ENCODE results near the gene CNTFR. TPM values are rescaled to one million over a fixed set of nuclear protein-coding genes. Genes with fewer than 3 reads are reported as not detected.

CNTFR gene
- total RNA-seq, 1 donor from 2014 or later = 8.6 TPM

GRCh38 chr9:34590381-34591247 is 1.1 kb upstream of the CNTFR start:
- Histone ChIP-seq H4K20me1 (ENCODE audit: low read depth) (peaks cover 45% of the 10 kb centered on the region), H2AFZ (replicated peaks) (peak overlapping the region; percentile 72), H3F3A (ENCODE audit: low read depth) (peaks cover 28% of the 10 kb centered on the region), H3K4me1 (peaks cover 36% of the 10 kb centered on the region), H3K9me3 (ENCODE audit: low read depth) (no peaks in the 10 kb centered on the region), H3K27me3 (peaks cover 98% of the 10 kb centered on the region), H3K9ac (no peak overlapping the region), H3K4me3 (peak overlapping the region; percentile 86), H3K27ac (no peak overlapping the region), H3K79me2 (ENCODE audit: low read depth) (peaks cover 5% of the 10 kb centered on the region), H3K4me2 (peak overlapping the region; percentile 84), H3K36me3 (no peaks in the 10 kb centered on the region)
- peak; percentile 49 for DNase-seq (ENCODE audit: low spot score)
- TF ChIP-seq CTCF (IDR thresholded peaks at IDR 0.05) (no peak), EZH2 (IDR thresholded peaks at IDR 0.05) (peak; percentile 17), EZH2phosphoT487 (IDR thresholded peaks at IDR 0.05) (peak; percentile 76)
- Mint-ChIP-seq H3K27me3 (ENCODE audit: insufficient read depth, low read depth) (peaks cover 28% of the 10 kb centered on the region), H3K27ac (no peak overlapping the region), H3K9me3 (no peaks in the 10 kb centered on the region), H3K4me3 (peak overlapping the region; percentile 87), H3K36me3 (no peaks in the 10 kb centered on the region), H3K4me1 (peaks cover 59% of the 10 kb centered on the region)

- no peaks in the 10 kb centered on the region for H3K36me3 ChIP-seq
- H3F3A ChIP-seq (ENCODE audit: low read depth) = peaks cover 28% of the 10 kb centered on the region
- H3K9ac ChIP-seq = no peak overlapping the region
- H3K4me3 Mint-ChIP-seq = peak overlapping the region; percentile 92
- H3K4me1 ChIP-seq = peaks cover 46% of the 10 kb centered on the region
- H3K9me3 Mint-ChIP-seq = no peaks in the 10 kb centered on the region
- H2AFZ ChIP-seq (replicated peaks) = no peak overlapping the region
- H3K27ac Mint-ChIP-seq = peak overlapping the region; percentile 43
- H3K4me1 Mint-ChIP-seq = peaks cover 74% of the 10 kb centered on the region
- H3K27ac ChIP-seq = no peak overlapping the region
- H3K9me3 ChIP-seq (ENCODE audit: low read depth) = no peaks in the 10 kb centered on the region
- peaks cover 5% of the 10 kb centered on the region for H3K79me2 ChIP-seq (ENCODE audit: low read depth)
- no peaks in the 10 kb centered on the region for H3K36me3 Mint-ChIP-seq
- H3K27me3 ChIP-seq = peaks cover 100% of the 10 kb centered on the region
- peak; percentile 61 for DNase-seq (ENCODE audit: low spot score)
- peak overlapping the region; percentile 86 for H3K4me3 ChIP-seq
- peaks cover 59% of the 10 kb centered on the region for H4K20me1 ChIP-seq (ENCODE audit: low read depth)
- peaks cover 28% of the 10 kb centered on the region for H3K27me3 Mint-ChIP-seq (ENCODE audit: insufficient read depth, low read depth)
- peak overlapping the region; percentile 84 for H3K4me2 ChIP-seq
- TF ChIP-seq CTCF (IDR thresholded peaks at IDR 0.05) (no peak), EZH2 (IDR thresholded peaks at IDR 0.05) (peak; percentile 20)
Measured at GRCh38 chr9:34588671-34589635, 571 bp downstream of the CNTFR start.

GRCh38 chr9:34587271-34587670 is 2.3 kb downstream of the CNTFR start:
- H3K27me3 Mint-ChIP-seq (ENCODE audit: insufficient read depth, low read depth) = peaks cover 16% of the 10 kb centered on the region
- Histone ChIP-seq H3K27me3 (peaks cover 98% of the 10 kb centered on the region), H3K9ac (no peak overlapping the region), H3K27ac (no peak overlapping the region), H3K79me2 (ENCODE audit: low read depth) (peaks cover 5% of the 10 kb centered on the region), H3K4me3 (no peak overlapping the region), H3F3A (ENCODE audit: low read depth) (peaks cover 23% of the 10 kb centered on the region), H3K9me3 (ENCODE audit: low read depth) (no peaks in the 10 kb centered on the region), H2AFZ (replicated peaks) (no peak overlapping the region), H3K36me3 (no peaks in the 10 kb centered on the region), H3K4me2 (no peak overlapping the region), H3K4me1 (peaks cover 43% of the 10 kb centered on the region), H4K20me1 (ENCODE audit: low read depth) (peaks cover 57% of the 10 kb centered on the region)
- DNase-seq (ENCODE audit: low spot score) = no peak
- no peaks in the 10 kb centered on the region for H3K9me3 Mint-ChIP-seq
- peaks cover 76% of the 10 kb centered on the region for H3K4me1 Mint-ChIP-seq
- peak overlapping the region; percentile 92 for H3K4me3 Mint-ChIP-seq
- H3K27ac Mint-ChIP-seq = no peak overlapping the region
- no peaks in the 10 kb centered on the region for H3K36me3 Mint-ChIP-seq
- TF ChIP-seq EZH2phosphoT487 (IDR thresholded peaks at IDR 0.05) (no peak), CTCF (IDR thresholded peaks at IDR 0.05) (no peak), EZH2 (IDR thresholded peaks at IDR 0.05) (no peak)

Measured in neural progenitor cell (in vitro differentiated cells).